Stimulated activated CD8-positive, alpha-beta memory T cell treated with anti-CD3 and anti-CD28 coated beads, Interleukin-15, amount 100 ng/mL, for 48 hours (primary cell): ENCODE data around the gene ARPC1A.

Experiments used
- DNase-seq, 2 donors: peaks; one replicate each; pipeline ENCODE4 v3.0.0-alpha.2; 2020; ENCODE audit warnings: low read depth in 2 of 2

Gene ARPC1A

DNA sequence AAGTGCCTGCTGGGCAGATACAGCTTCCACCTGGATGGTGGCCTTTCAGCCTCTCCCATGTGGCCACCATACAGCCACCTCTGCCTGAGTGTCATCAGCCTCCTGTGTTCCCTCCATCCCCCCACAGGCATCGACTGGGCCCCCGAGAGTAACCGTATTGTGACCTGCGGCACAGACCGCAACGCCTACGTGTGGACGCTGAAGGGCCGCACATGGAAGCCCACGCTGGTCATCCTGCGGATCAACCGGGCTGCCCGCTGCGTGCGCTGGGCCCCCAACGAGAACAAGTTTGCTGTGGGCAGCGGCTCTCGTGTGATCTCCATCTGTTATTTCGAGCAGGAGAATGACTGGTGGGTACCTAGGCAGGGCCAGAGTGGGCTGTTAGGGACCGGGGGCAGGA, 62.2 kb downstream of the ARPC1A start:
- DNase-seq, result no peak

DNA sequence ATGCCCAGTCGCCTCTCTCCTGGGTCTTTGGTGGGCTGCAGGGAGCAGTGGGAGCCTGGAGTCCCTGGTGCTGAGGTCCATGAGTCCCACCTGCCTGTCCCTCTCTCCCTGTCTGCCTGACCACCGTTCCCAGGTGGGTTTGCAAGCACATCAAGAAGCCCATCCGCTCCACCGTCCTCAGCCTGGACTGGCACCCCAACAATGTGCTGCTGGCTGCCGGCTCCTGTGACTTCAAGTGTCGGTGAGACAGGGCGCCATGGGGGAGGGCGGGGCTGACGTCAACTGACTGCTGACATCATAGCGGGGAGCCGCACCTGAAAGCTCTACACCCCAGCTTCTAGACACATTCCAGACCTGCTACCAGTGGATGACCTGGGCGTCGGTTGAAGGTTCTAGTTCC, 64.1 kb downstream of the ARPC1A start:
- no peak for DNase-seq

DNA sequence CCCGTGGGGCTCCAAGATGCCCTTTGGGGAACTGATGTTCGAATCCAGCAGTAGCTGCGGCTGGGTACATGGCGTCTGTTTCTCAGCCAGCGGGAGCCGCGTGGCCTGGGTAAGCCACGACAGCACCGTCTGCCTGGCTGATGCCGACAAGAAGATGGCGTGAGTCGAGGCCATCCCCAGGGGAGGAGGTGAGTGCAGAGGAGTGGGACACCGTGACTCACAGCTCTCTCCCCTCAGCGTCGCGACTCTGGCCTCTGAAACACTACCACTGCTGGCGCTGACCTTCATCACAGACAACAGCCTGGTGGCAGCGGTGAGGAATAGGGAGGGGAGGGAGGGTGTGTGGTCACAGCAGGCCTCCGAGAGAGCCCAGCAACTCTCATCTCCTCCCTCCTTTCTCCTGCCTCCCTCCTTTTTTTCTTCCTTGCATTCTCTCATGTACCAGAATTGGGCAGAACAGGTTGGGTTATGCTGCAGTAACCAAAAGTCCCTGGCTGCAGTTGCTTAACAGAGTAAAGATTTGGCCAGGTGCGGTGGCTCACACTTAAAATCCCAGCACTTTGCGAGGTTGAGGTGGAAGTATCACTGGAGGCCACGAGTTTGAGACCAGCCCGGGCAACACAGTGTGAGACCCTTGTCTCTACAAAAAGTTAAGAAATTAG, 65.4 kb downstream of the ARPC1A start:
- DNase-seq, result no peak

DNA sequence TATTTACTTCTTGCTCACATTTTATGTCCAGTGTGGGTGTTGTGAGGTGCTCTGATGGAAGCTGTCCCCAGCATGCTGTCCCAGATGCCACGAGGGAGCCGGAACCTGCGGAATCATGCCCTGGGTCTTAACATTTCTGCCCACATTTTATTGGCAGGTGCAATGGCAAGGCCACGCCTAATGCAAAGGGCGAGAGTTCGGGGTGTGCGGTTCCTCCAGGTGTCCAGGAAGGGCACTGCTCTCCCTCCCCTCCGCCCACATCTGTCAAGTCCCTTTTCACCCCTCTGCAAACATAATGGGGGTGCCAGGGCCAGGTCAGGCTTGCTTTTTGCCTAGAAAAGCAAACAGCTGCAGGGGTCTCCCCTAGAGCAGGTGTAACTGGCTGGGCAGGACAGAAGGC, 66.3 kb downstream of the ARPC1A start:
- no peak for DNase-seq

DNA sequence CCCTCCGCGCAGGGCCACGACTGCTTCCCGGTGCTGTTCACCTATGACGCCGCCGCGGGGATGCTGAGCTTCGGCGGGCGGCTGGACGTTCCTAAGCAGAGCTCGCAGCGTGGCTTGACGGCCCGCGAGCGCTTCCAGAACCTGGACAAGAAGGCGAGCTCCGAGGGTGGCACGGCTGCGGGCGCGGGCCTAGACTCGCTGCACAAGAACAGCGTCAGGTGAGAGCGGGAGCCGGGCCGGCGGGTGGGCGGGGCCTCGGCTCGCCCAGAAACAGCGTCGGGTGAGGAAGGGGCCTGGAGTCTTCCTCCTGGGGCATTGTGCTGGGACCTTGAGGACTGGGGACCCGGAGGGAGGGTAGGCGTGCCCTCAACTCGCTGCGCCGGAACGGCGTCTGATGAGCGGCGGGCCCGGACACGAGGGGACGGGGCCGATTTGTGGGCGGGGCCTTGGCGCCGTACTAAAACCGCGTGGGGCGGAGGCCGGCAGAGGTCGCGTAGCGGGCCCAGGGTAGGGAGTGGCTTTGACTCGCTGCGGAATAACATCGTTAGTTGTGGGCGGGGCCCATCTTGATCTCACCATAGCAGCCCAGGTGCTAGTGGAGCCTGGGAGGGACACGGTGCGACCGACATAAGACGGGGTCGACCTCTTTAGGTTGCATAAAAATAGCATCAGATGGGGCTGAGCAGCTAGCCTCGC, 67.1 kb downstream of the ARPC1A start:
- peak; percentile 71 for DNase-seq

DNA sequence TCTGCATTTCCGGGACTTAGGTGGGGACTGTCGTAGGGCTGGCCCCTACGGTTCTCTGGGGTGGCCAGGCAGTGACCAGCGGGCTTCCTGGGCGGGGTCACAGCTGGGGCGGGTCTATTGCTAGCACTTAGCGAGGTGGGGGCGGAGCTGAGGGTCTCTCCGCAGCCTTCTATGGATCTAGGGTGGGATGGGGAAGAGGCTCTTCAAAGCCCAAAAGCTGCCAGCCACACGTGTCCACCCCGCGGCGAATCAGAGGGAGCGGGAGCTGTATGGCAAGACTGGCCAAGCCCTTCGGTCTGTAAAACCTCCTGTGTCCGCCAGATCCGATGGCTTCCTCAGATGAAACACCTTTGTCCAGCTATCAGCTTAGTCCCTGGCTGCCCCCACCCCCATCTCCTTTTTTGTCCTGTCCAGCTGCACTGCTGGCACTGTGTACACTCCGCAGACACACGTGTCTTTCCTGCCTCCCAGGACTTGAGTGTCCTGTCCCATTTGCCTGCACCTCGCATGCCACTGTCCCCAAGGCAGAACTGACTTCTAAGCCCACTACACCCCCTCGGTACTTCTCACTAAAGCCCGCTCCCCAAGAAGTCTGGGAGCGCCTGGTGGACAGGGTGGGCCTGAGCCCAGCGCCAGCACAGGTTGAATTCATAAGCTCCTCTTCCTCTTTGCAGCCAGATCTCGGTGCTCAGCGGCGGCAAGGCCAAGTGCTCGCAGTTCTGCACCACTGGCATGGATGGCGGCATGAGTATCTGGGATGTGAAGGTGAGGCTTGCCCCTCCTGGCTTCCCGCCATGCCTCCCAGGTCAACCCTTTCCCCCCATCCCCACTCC, 67.9 kb downstream of the ARPC1A start:
- DNase-seq, result no peak

DNA sequence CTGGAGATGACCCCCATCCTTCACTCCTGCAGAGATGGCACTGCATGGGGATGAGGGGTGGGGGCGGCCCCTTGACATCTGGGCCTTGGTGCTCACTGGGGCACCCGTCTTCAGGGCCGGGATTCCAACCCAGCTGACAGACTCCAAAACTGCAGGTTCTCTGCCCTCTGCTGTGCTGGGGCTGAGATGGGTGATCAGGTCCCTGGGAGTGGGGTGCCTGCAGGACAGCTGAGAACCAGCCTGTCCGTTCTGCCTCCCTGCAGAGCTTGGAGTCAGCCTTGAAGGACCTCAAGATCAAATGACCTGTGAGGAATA, 68.4 kb downstream of the ARPC1A start:
- DNase-seq, result no peak

DNA sequence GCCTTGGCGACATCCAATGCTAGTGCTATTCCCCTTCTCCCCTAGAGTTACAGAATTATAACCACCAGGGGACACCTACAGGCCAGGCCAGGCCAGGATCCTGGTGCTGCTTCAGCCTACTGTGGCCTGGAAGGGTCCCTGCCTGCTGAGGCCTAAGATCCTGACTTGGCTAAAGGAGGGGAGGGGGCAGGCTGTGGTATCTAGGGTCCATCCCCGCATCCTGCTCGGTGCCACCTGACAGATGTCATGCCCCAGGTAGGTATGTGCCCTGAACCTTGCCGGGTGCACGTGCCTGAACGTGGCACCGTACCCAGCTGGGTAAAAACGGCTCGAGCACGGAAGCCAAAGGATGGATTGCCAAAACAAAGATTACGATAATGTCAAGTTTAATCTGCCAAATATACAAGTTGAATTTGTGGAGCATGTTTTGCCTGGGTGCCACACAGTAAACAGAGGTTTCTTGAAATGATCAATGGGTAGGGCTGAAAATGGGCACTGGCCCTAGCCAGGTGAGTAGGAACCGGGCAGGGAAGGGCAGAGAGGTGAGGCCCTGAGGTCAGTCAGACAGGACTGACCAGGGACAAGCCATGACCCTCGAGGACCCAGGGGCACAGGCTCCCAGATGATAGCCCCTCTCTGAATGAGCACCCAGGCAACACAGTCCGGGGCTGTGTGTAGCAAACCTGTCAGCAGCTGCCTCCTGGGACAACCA, 70.1 kb downstream of the ARPC1A start:
- no peak for DNase-seq

DNA sequence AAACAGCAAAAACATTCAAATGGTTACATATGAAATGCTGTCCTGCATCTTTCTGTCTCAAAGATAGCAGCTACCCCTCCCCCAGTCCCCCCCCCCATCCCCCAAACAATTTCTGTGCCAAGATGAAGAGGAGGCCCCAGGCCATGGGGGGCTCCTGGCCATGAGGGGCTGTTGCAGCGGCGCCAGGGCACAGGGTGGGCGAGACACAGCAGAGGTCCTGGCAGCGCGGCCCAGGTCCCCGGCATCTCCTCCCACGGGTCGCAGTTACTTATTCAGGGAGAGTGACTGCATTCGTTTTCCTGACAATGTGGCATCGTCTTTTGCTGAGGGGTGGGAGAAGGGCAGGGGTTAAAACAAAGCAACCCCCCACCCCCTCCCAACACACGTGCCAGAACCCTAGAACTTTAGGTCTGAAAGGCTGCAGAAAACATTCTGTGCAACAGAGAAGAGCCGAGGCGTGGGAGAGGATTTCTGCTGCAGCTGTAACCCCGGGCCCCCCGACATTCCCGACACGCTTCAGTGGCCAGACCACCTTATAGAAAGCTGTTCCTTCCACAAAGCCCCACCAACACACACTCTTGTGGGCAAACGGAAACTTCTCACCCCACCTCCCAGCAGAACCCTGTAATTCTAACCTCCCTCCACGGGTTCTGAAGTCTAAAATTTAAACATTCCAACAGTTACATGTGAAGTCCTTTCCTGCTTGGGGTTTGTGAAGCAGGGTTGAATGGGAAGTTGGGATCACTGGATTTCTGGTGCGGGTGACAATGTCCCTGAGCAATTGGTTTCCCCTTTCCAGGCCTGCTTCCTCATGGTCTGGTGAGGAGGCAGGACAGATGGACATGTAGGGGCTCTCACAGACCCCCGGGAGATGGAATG, 71.0 kb downstream of the ARPC1A start:
- no peak for DNase-seq

DNA sequence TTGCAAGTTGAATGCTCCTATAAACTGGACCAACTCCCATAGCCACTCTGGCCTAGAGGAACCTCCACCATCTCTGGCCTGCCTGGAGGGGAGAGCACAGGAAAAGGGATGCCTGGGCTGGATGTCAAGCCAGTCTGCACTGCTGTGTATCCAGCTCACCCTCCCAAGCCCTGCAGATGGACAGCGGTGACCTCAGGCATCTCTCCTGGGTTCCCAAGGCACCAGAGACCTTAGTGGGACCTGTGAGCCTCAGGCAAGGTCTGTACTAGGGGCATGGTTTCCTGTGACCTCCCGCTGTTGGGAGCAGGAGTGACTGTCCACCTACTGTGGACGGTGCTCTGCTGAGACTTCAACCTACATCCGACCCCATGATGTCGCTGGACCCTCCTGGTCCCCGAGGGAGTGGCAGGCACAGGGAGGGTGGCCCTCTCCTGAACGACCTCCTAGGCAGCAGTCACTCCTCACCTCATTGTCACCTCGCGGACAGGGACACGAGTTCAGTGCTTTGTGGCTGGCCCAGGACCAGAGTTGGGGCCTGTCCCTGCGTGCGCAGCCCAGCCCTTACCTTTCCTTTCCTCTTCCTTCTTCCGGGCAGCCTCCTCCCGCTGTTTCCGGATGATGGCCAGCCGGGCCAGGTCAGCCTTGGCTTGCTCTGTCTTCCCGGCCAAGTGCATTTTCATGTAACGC, 71.7 kb downstream of the ARPC1A start:
- no peak for DNase-seq

DNA sequence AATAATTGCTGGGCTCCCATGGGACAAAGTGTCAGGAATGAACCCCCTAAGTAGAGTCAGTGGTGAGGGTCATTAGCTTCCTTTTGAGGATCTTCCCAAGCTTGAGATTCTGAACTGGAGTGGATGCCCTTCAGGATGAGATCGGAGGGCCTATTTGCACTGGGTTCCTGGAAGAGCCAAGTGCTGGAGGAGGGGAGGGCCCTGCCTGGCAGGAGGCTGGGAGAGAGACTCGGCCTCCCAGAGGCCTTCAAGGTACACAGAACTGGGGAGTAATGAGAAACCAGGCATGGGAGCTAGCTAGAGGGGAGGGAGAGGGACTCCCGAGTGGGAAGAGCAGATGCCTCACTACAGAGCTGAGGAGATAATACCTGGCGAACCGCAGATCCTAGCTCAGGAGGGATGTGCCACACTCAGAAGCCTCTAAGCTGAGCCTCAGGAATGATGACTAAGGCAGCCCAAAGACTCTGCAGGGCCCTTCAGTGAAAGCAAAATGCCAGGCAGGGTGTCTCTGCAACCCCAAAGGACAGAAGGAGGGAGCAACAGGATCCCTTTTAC, 73.3 kb downstream of the ARPC1A start:
- DNase-seq, result no peak

DNA sequence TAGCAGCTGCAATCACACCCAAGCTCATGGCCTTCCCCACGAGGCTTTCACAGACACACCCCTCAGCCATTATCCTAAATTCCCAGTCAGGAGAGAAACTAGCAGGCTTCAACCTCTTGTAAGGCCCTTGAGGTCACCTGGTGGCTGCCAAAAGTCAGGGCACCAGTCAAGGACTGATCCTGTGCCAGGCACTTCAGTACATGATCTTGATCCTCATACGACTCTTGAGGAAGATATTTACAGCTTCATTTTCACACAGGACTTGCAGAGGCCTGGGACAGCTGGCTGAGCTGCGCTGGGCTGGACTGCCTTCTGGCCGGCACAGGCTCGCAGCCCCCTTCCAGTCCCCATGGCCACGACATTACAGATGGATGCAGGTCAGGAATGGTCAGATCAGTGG, 73.9 kb downstream of the ARPC1A start:
- DNase-seq, result no peak

DNA sequence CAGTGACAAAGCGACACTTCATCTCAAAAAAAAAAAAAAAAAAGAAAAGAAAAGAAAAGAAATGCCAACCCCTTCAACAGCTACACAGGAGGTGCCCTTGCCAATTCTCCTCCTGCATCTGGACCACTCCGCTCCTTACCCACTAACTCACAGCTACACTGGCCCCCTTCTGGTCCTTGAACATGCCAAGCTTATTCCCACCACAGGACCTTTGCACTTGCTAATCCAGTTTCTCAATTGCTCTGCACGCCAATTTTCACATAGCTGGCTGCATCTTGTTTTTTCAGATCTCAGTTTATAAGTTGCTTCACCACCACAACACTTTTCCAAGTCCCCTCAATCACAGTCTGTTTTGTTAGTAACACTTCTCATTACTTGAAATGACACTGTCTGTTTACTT, 77.2 kb downstream of the ARPC1A start:
- no peak for DNase-seq

DNA sequence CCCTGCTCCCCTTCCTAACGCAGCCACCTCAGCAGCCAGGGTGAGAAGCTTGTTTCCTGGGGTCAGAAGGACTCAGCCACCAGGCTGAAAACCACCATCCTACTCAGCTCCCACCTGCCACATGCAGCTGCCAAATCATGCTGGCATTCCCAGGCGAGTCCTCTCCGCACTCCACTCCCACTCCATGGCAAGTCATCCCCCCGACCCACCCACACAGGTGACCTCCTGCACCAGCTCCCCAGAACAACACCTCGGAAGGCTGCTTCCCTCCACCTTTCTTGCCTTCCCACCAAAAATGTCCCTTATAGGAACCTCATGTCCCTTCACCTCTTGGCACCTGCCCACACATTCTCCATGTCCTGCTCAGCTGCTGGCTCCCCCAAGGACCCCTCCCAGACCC, 78.1 kb downstream of the ARPC1A start:
- no peak for DNase-seq

DNA sequence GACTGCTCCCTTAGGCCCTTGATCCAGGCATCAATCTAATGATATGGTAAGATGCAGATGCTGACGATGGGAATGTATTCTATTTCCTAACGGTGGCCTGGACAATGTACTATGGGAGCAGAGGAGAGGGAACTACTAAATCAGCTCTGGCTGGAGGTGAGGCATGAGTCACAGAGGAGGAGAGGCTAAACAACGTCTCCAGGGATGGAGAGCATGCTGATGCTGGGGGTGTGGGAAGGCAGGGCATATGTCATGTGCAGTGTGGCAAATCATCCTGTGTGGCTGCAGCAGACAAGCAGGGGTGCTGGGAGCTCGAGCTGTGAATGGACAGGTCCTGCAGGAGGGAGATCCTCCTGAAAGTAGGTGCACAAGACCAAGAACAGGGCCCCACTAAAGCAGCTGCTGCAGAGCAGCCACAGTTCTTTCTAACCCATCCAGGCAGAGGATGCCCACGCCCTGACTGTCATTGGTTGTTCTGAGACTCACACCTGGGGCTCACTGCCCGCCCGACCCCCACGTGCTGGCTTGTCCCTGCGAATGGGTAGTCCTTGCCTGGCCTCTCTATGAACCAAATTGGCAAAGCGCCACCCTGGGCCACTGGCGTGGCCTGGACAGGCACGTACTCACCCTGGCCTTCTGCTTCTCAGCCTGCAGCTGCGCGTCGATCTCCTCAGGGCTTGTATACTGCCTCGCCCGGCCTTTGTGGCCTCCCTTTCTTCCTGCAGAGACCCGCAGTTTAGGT, 78.7 kb downstream of the ARPC1A start:
- no peak for DNase-seq

DNA sequence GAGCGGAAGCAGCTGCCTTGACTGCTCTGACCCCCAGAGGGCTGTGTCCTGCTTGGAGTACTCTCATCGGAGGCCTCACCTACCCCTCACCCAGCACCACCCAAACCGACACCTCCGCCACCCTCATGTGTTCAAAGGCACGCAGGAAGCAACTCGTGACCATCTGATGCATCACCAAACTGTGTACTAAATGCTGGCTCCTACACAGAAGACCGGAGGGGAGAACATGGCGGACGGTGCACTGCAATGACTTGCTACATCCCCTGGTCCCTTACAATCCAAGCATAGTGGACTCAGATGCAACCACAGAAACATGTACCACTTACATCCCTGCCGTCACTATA, 79.3 kb downstream of the ARPC1A start:
- DNase-seq, result no peak

DNA sequence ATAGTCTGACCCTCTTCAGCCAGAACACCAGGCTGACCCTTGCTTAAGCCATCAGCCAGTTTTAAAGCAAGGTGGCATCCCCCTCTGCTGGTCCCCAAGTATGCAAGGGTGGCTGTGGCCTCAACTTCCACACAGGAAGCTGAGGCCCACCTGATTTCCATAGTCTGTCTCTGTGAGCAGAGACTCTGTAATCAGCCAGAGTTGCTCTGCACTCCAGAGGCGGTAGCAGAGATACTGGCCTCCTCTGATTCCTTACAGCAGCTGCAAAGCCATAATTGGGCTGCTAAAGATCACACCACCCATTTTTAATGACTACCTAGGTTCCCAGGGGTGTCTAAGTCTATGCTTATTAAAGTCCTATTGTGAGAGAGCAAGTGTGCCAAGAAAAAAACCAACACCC, 80.9 kb downstream of the ARPC1A start:
- DNase-seq, result no peak

DNA sequence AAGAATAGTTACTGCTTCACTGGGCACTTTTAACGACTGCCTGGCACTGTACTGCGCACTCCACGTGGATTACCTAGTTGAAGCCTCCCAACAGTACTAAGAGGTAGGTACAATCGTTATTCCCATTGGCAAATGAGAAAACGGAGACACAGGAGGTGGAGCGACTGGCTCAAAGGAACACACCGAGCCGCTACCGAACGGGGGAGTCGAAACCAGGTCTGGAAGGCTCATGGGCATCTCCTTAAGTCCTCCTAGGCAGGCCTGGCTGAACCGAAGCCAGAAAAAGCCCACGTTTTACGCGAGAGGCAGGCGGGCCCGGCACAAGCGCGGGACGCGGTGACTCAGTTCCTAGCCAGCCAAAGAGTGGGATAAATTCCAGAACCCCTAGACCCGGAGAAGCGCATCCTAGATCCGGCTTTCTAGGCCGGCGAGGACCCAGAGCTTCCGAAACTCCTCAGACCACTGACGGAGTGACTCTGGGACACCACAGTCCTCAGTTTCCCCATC, 82.2 kb downstream of the ARPC1A start:
- peak; percentile 12 to 15 for DNase-seq

DNA sequence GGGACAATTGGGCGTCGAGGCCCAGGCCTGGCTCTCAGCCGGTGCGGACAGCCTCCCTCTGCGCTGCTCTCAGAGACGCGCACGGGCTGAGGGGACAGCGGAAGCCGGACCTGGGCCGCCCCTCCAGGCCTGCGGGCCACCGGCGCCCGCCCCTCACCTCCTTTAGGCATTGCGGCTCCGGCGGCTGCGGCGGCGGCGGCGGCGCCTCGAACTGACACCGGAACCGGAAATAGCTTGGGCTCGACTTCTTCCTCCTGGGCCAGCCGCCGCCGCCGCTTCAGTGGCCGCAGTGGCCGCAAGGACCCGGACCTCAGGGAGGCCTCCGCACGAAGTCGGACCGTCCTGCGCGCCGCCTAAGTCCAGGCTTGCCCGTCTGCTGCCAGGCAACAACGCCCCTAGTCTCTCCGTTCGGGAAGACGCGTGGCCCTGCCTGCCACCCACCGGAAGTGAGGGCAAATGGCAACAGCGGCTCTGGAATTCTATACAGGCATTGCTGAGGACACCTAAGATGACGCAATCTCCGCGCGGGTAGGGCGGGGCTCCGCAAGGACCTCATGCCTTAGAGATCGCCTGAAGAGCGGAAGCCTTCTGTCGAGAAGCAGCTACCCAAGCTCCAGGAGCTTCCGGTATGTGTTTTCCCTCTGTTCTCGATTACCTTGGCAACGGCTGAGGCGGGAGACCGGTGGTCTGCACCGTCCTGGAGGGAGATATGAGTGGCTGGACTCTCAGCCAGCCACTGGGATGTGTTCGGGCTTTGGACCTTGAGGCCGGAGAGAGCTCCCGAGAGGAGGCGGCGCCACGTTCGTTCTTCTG, 82.9 kb downstream of the ARPC1A start, which contains the start of the genes BUD31 and PDAP1:
Gene BUD31 (plus strand): TSS at position 591 of the 813 bp plus-strand sequence. CDS start 2,124 bp downstream, outside the sequence.
Gene PDAP1 (minus strand): TSS at position 219 of the 813 bp plus-strand sequence. CDS start 49 bp downstream, at position 170.
- DNase-seq, result peak; percentile 78 to 85
